ENCODE data around the gene ZNF683. TPM values are rescaled to one million over a fixed set of nuclear protein-coding genes. Genes with fewer than 3 reads are reported as not detected.

Gene ZNF683
- total RNA-seq, 1 experiment from 2014 or later: not detected

DNA sequence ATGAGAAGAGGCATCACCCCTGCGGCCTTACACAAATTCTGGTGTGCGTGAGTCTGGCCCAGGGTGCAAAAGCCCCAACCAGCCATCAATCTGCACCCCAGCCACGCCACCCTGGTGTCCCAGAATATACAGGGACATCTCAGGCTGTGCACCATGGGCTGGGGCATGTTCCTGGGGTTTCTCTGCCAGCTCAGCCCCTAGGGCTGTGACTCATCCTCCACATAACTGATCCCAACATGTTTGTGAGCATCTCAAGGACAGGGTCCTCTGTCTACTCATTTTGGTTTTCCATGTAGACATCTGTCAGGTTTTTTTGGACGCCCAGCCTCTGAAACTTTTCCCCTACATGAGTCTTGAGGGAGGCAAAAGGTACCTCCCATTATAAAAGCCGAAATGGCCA is 511 bp downstream of the ZNF683 start:
- BruUV-seq (replicated peaks): no TSS peak
- ChIA-PET CTCF (no interaction called here), POLR2A (ENCODE audit: unreplicated experiment) (no interaction called here)
- Histone ChIP-seq H4K20me1 (ENCODE audit: insufficient read depth) (no peaks in the 10 kb centered on the region), H3F3A (ENCODE audit: insufficient read depth, low read depth) (0 out of 2 replicates have a peak, but pooled peaks cover under 1% of the 10 kb centered on the region), H3K27me3 (ENCODE audit: insufficient read depth, low read depth) (no peaks in the 10 kb centered on the region), H3K9me2 (ENCODE audit: insufficient read depth) (no peaks in the 10 kb centered on the region), H3K4me1 (replicated peaks; ENCODE audit: insufficient read depth) (no peaks in the 10 kb centered on the region), H3K79me2 (ENCODE audit: low read depth) (no peaks in the 10 kb centered on the region), H3K4me3 (no peak overlapping the region), H3K9me3 (ENCODE audit: insufficient read depth, low read depth) (no peaks in the 10 kb centered on the region), H3K36me3 (ENCODE audit: low read depth) (no peaks in the 10 kb centered on the region), H3K27ac (no peak overlapping the region), H3K4me2 (no peak overlapping the region), H2AFZ (no peak overlapping the region)
- intact Hi-C loops (cut with micrococcal nuclease; ENCODE audit: unreplicated experiment): no loop called here
- no peak for DNase-seq
- TF ChIP-seq CTCF (conservative IDR thresholded peaks at IDR 0.05): no peak
- TF ChIP-seq EZH2 (IDR thresholded peaks at IDR 0.05; ENCODE audit: low read depth): no peak

GRCh38 chr1:26370591-26371382 is 1.8 kb downstream of the ZNF683 start:
- BruUV-seq (replicated peaks): no TSS peak
- Histone ChIP-seq H3K79me2 (ENCODE audit: low read depth) (no peaks in the 10 kb centered on the region), H4K20me1 (ENCODE audit: insufficient read depth) (no peaks in the 10 kb centered on the region), H3K4me2 (no peak overlapping the region), H3K27ac (no peak overlapping the region), H3K27me3 (ENCODE audit: insufficient read depth, low read depth) (no peaks in the 10 kb centered on the region), H3K4me3 (no peak overlapping the region), H3K36me3 (ENCODE audit: low read depth) (no peaks in the 10 kb centered on the region), H3K9me2 (ENCODE audit: insufficient read depth) (no peaks in the 10 kb centered on the region), H2AFZ (no peak overlapping the region), H3F3A (ENCODE audit: insufficient read depth, low read depth) (no peaks in the 10 kb centered on the region), H3K9me3 (ENCODE audit: insufficient read depth, low read depth) (no peaks in the 10 kb centered on the region), H3K4me1 (replicated peaks; ENCODE audit: insufficient read depth) (no peaks in the 10 kb centered on the region)
- intact Hi-C loops (cut with micrococcal nuclease; ENCODE audit: unreplicated experiment): no loop called here
- ChIA-PET POLR2A (ENCODE audit: unreplicated experiment) (interaction anchor here (0.6 kb wide), 2 partner anchors 106 to 315 kb away, joined by 3 to 4 read pairs; no protein-coding TSS in a partner anchor), CTCF (no interaction called here)
- DNase-seq: no peak
- TF ChIP-seq CTCF (conservative IDR thresholded peaks at IDR 0.05) (no peak), EZH2 (IDR thresholded peaks at IDR 0.05; ENCODE audit: low read depth) (no peak)

- DNase-seq: no peak
- Histone ChIP-seq H4K20me1 (ENCODE audit: insufficient read depth) (no peaks in the 10 kb centered on the region), H3K9me2 (ENCODE audit: insufficient read depth) (no peaks in the 10 kb centered on the region), H3K79me2 (ENCODE audit: low read depth) (no peaks in the 10 kb centered on the region), H3K9me3 (ENCODE audit: insufficient read depth, low read depth) (no peaks in the 10 kb centered on the region), H3F3A (ENCODE audit: insufficient read depth, low read depth) (no peaks in the 10 kb centered on the region), H2AFZ (no peak overlapping the region), H3K4me2 (no peak overlapping the region), H3K27ac (no peak overlapping the region), H3K4me3 (no peak overlapping the region), H3K4me1 (replicated peaks; ENCODE audit: insufficient read depth) (no peaks in the 10 kb centered on the region), H3K36me3 (ENCODE audit: low read depth) (no peaks in the 10 kb centered on the region), H3K27me3 (ENCODE audit: insufficient read depth, low read depth) (no peaks in the 10 kb centered on the region)
- ChIA-PET CTCF (no interaction called here), POLR2A (ENCODE audit: unreplicated experiment) (no interaction called here)
- intact Hi-C loops (cut with micrococcal nuclease; ENCODE audit: unreplicated experiment): no loop called here
- BruUV-seq (replicated peaks): no TSS peak
- TF ChIP-seq CTCF (conservative IDR thresholded peaks at IDR 0.05) (no peak), EZH2 (IDR thresholded peaks at IDR 0.05; ENCODE audit: low read depth) (no peak)
These were observed 4.1 kb downstream of the ZNF683 start for GRCh38 chr1:26368486-26368885.
